GM23248 (cell line): ENCODE results near the gene CDC42EP5. TPM values are rescaled to one million over a fixed set of nuclear protein-coding genes. Genes with fewer than 3 reads are reported as not detected.

Experiments used
- DNase-seq: peaks from one replicate; pipeline ENCODE4 v3.0.0-alpha.2; 2015
- H2AFZ ChIP-seq: fragments of 200-600 bp; sonication (generic); 2 replicates; pipeline ENCODE4 v1.6.1; 2016; ENCODE audit warnings: antibody characterized with exemption
- H3F3A ChIP-seq: fragments of 200-600 bp; sonication (generic); 2 replicates; pipeline ENCODE4 v1.6.1; 2016; ENCODE audit warnings: mild to moderate bottlenecking, antibody characterized with exemption, mixed run types; ENCODE audit not compliant: insufficient read depth
- H3K27ac ChIP-seq: fragments of 200-600 bp; sonication (generic); 2 replicates; pipeline ENCODE4 v1.5.1; 2016; ENCODE audit warnings: mild to moderate bottlenecking
- H3K27me3 ChIP-seq: fragments of 200-600 bp; sonication (generic); replicated peaks from 2 replicates; pipeline ENCODE4 v1.6.1; 2016; ENCODE audit warnings: mild to moderate bottlenecking; ENCODE audit not compliant: insufficient read depth
- H3K36me3 ChIP-seq: fragments of 200-600 bp; sonication (generic); 2 replicates; pipeline ENCODE4 v1.6.1; 2016; ENCODE audit warnings: low read depth, mild to moderate bottlenecking
- H3K4me1 ChIP-seq: fragments of 200-600 bp; sonication (generic); 2 replicates; pipeline ENCODE4 v1.6.1; 2016; ENCODE audit warnings: mild to moderate bottlenecking; ENCODE audit not compliant: insufficient read depth
- H3K4me2 ChIP-seq: fragments of 200-600 bp; sonication (generic); one replicate; pipeline ENCODE4 v1.6.1; 2016; ENCODE audit warnings: mild to moderate bottlenecking; ENCODE audit not compliant: unreplicated experiment
- H3K4me3 ChIP-seq: fragments of 200-600 bp; sonication (generic); 2 replicates; pipeline ENCODE4 v1.5.1; 2016; ENCODE audit warnings: mild to moderate bottlenecking
- H3K79me2 ChIP-seq: fragments of 200-600 bp; sonication (generic); 2 replicates; pipeline ENCODE4 v1.6.1; 2016; ENCODE audit warnings: mild to moderate bottlenecking; ENCODE audit not compliant: insufficient read depth
- H3K9ac ChIP-seq: fragments of 200-600 bp; sonication (generic); 2 replicates; pipeline ENCODE4 v1.6.1; 2016; ENCODE audit warnings: mild to moderate bottlenecking
- H3K9me2 ChIP-seq: fragments of 200-600 bp; sonication (generic); 2 replicates; pipeline ENCODE4 v1.6.1; 2016; ENCODE audit warnings: mixed run types, mild to moderate bottlenecking, moderate library complexity; ENCODE audit not compliant: insufficient read depth
- H3K9me3 ChIP-seq: fragments of 200-600 bp; sonication (generic); one replicate; pipeline ENCODE4 v1.6.1; 2017; ENCODE audit warnings: low read depth
- H4K20me1 ChIP-seq: fragments of 200-600 bp; sonication (generic); 2 replicates; pipeline ENCODE4 v1.6.0; 2016; ENCODE audit not compliant: insufficient read depth
- EZH2 ChIP-seq: fragments of 200-600 bp; sonication (generic); IDR thresholded peaks from 2 replicates; pipeline ENCODE4 v1.6.1; 2018; ENCODE audit warnings: antibody characterized with exemption, mild to moderate bottlenecking; ENCODE audit not compliant: insufficient read depth, poor library complexity, severe bottlenecking
- EZH2phosphoT487 ChIP-seq: fragments of 200-600 bp; sonication (generic); IDR thresholded peaks from 2 replicates; pipeline ENCODE4 v1.6.1; 2018; ENCODE audit warnings: antibody characterized with exemption, moderate library complexity, mild to moderate bottlenecking, low read depth; ENCODE audit not compliant: insufficient read depth
- WGBS, 2 experiments: methylation state at CpG; one replicate each; pipeline ENCODE4 v1.1.6; 2015 to 2017; ENCODE audit warnings: low lambda C conversion rate in 2 of 2, low coverage in 1 of 2; ENCODE audit errors: missing lambda C conversion rate in 2 of 2; 5-methylcytosine and 5-hydroxymethylcytosine counted together
- in situ Hi-C: fragments of 300-500 bp; cut with MboI; formaldehyde crosslinking; loops from 2 replicates; pipeline ENCODE4 v1.15.0; 2020
- polyA plus RNA-seq: library from polyadenylated mRNA; unstranded; fragments of >200 nt; fragmentation: Nextera tagmentation; extraction: Ambion mirVana; gene quantifications from 2 replicates; pipeline ENCODE4 v1.2.1, GENCODE V29; 2016
- total RNA-seq: library from RNA; depleted of rRNA; stranded (reverse); fragments of >200 nt; shearing (Covaris generic); gene quantifications from 2 replicates; pipeline ENCODE4 v1.2.3, GENCODE V29; 2014

Gene CDC42EP5
- total and polyA plus RNA-seq, 2 experiments from 2014 or later = 4.4 to 51.7 TPM

GRCh38 chr19:54465426-54466109 is 7.5 kb downstream of the CDC42EP5 start:
- 93 to 96% methylated on average over 39 to 49 of the region's 49 CpGs for WGBS, 2 experiments
- in situ Hi-C loops = loop anchor here (25.0 kb wide), 1 partner anchor 1197 kb away; the partner anchor contains the start of gene U2AF2
- Histone ChIP-seq H3K79me2 (peaks cover 35% of the 10 kb centered on the region), H3K9ac (no peak overlapping the region), H2AFZ (no peak overlapping the region), H4K20me1 (no peaks in the 10 kb centered on the region), H3K36me3 (0 out of 2 replicates have a peak, but pooled peaks cover 2% of the 10 kb centered on the region), H3K27me3 (no peaks in the 10 kb centered on the region), H3K27ac (no peak overlapping the region), H3F3A (peaks cover 30% of the 10 kb centered on the region), H3K4me3 (no peak overlapping the region), H3K9me2 (no peaks in the 10 kb centered on the region), H3K4me2 (no peak overlapping the region), H3K4me1 (peaks cover 10% of the 10 kb centered on the region), H3K9me3 (no peaks in the 10 kb centered on the region)
- TF ChIP-seq EZH2phosphoT487 (no peak), EZH2 (no peak)
- no peak for DNase-seq

- Histone ChIP-seq H3K9ac (peak overlapping the region; percentile 55), H3K9me3 (no peaks in the 10 kb centered on the region), H3F3A (peaks cover 30% of the 10 kb centered on the region), H3K9me2 (no peaks in the 10 kb centered on the region), H3K4me2 (peak overlapping the region; percentile 89), H2AFZ (peak overlapping the region; percentile 77), H3K4me1 (peaks cover 8% of the 10 kb centered on the region), H3K79me2 (peaks cover 34% of the 10 kb centered on the region), H3K4me3 (peak overlapping the region; percentile 77), H3K27ac (peak overlapping the region; percentile 93), H3K36me3 (0 out of 2 replicates have a peak, but pooled peaks cover 2% of the 10 kb centered on the region), H4K20me1 (no peaks in the 10 kb centered on the region), H3K27me3 (no peaks in the 10 kb centered on the region)
- peak; percentile 94 for DNase-seq
- WGBS, 2 experiments = 13 to 52% methylated on average over 36 to 82 of the region's 87 CpGs
- in situ Hi-C loops = loop anchor here (25.0 kb wide), 1 partner anchor 1197 kb away; the partner anchor contains the start of gene U2AF2
- TF ChIP-seq EZH2phosphoT487 (no peak), EZH2 (no peak)
These were observed 8.3 kb downstream of the CDC42EP5 start for GRCh38 chr19:54464630-54465425.

GRCh38 chr19:54464044-54464629 is 9.0 kb downstream of the CDC42EP5 start:
- WGBS, 2 experiments = 2 to 3% methylated on average over 22 to 26 of the region's 26 CpGs
- H4K20me1 ChIP-seq = no peaks in the 10 kb centered on the region
- peaks cover 32% of the 10 kb centered on the region for H3F3A ChIP-seq
- DNase-seq = peak; percentile 88
- peaks cover 8% of the 10 kb centered on the region for H3K4me1 ChIP-seq
- no peak for TF ChIP-seq EZH2
- no peaks in the 10 kb centered on the region for H3K27me3 ChIP-seq
- in situ Hi-C loops = loop anchor here (25.0 kb wide), 1 partner anchor 1198 kb away; the partner anchor contains the start of gene U2AF2
- 0 out of 2 replicates have a peak, but pooled peaks cover 2% of the 10 kb centered on the region for H3K36me3 ChIP-seq
- H3K9me3 ChIP-seq = no peaks in the 10 kb centered on the region
- H3K27ac ChIP-seq = peak overlapping the region; percentile 93
- H3K4me2 ChIP-seq = peak overlapping the region; percentile 89
- peak overlapping the region; percentile 77 for H2AFZ ChIP-seq
- H3K9me2 ChIP-seq = no peaks in the 10 kb centered on the region
- H3K9ac ChIP-seq = peak overlapping the region; percentile 55
- peaks cover 34% of the 10 kb centered on the region for H3K79me2 ChIP-seq
- H3K4me3 ChIP-seq = peak overlapping the region; percentile 77

- no peak for TF ChIP-seq EZH2
- Histone ChIP-seq H3K79me2 (peaks cover 38% of the 10 kb centered on the region), H4K20me1 (no peaks in the 10 kb centered on the region), H3K27ac (peak within 1 kb of the TSS; percentile 93), H3K4me2 (peak within 1 kb of the TSS; percentile 89), H3K4me3 (peak within 1 kb of the TSS; percentile 77), H3K4me1 (peaks cover 8% of the 10 kb centered on the region), H3K36me3 (0 out of 2 replicates have a peak, but pooled peaks cover 2% of the 10 kb centered on the region), H3K9ac (peak within 1 kb of the TSS; percentile 93), H3K9me2 (no peaks in the 10 kb centered on the region), H2AFZ (peak within 1 kb of the TSS; percentile 77), H3F3A (peaks cover 38% of the 10 kb centered on the region), H3K27me3 (no peaks in the 10 kb centered on the region), H3K9me3 (no peaks in the 10 kb centered on the region)
- WGBS, 2 experiments = 2% methylated on average over 15 to 19 of the region's 41 CpGs
- in situ Hi-C loops = loop anchor here (25.0 kb wide), 1 partner anchor 1199 kb away; the partner anchor contains the start of gene U2AF2
- DNase-seq = peak; percentile 100
These were observed 9.5 kb downstream of the CDC42EP5 start, which contains the start of gene LENG9 for GRCh38 chr19:54463531-54464043. TSS of gene LENG9 (minus strand) at chr19:54463778. CDS start at chr19:54463526, 252 bp downstream.
